Measurements from ENCODE around the gene AQP12B.

AQP12B gene

GRCh38 chr2:240717681-240718581 is 35.2 kb upstream of the AQP12B start:
- no peak for DNase-seq

- DNase-seq, result no peak
These were observed 34.5 kb upstream of the AQP12B start for GRCh38 chr2:240717181-240717641.

GRCh38 chr2:240716130-240716798 is 33.6 kb upstream of the AQP12B start:
- DNase-seq, result no peak

- DNase-seq, result no peak
These were observed 32.4 kb upstream of the AQP12B start for GRCh38 chr2:240714747-240715725.

- no peak for DNase-seq
These were observed 31.5 kb upstream of the AQP12B start for GRCh38 chr2:240713928-240714746.

GRCh38 chr2:240713071-240713927 is 30.6 kb upstream of the AQP12B start:
- DNase-seq, result no peak

- DNase-seq, result no peak
These were observed 29.4 kb upstream of the AQP12B start for GRCh38 chr2:240712121-240712520.

GRCh38 chr2:240711701-240712100 is 29.0 kb upstream of the AQP12B start:
- DNase-seq, result no peak

- no peak for DNase-seq
These were observed 28.6 kb upstream of the AQP12B start for GRCh38 chr2:240711296-240711695.

- DNase-seq, result no peak
These were observed 25.8 kb upstream of the AQP12B start for GRCh38 chr2:240708457-240708856.

GRCh38 chr2:240707821-240708220 is 25.1 kb upstream of the AQP12B start:
- no peak for DNase-seq

GRCh38 chr2:240707043-240707756 is 24.5 kb upstream of the AQP12B start:
- no peak for DNase-seq

- DNase-seq, result no peak
These were observed 22.6 kb upstream of the AQP12B start for GRCh38 chr2:240705204-240705791.

- no peak for DNase-seq
These were observed 22.0 kb upstream of the AQP12B start for GRCh38 chr2:240704651-240705050.

- DNase-seq, result no peak
These were observed 21.0 kb upstream of the AQP12B start for GRCh38 chr2:240703417-240704341.

- no peak for DNase-seq
These were observed 19.9 kb upstream of the AQP12B start for GRCh38 chr2:240702640-240703011.

GRCh38 chr2:240701736-240702639 is 19.3 kb upstream of the AQP12B start:
- no peak for DNase-seq

All from NCI-H524 treated with DMSO at 0.1 percent for 48 hours (cell line).